Skin of body (tissue), 2 donors: ENCODE data around the gene IDUA. TPM values are rescaled to one million over a fixed set of nuclear protein-coding genes. Genes with fewer than 3 reads are reported as not detected.

Source experiments
- DNase-seq: peaks from one replicate; lab custom pipeline; 2025; lab: John Stamatoyannopoulos, UW
- total RNA-seq: library from RNA; depleted of rRNA; stranded (reverse); fragments of >200 nt; gene quantifications from one replicate; pipeline ENCODE4 v1.2.3, GENCODE V29; 2014

IDUA gene
- total RNA-seq, 1 donor from 2014 or later = 6.9 TPM

GRCh38 chr4:985123-985830 lies 1.6 kb upstream of the IDUA start:
- no peak for DNase-seq

GRCh38 chr4:986428-986878 lies 391 bp upstream of the IDUA start:
- no peak for DNase-seq

GRCh38 chr4:987624-988513 lies 1.0 kb downstream of the IDUA start:
- no peak for DNase-seq

GRCh38 chr4:988726-989721 lies 2.2 kb downstream of the IDUA start:
- no peak for DNase-seq

- DNase-seq = no peak
Observed at GRCh38 chr4:989722-990471, 3.1 kb downstream of the IDUA start.

- DNase-seq = no peak
Observed at GRCh38 chr4:990746-991367, 4.0 kb downstream of the IDUA start.

- DNase-seq = no peak
Observed at GRCh38 chr4:991451-992296, 4.8 kb downstream of the IDUA start.

GRCh38 chr4:992297-993110 lies 5.7 kb downstream of the IDUA start:
- no peak for DNase-seq

- DNase-seq = no peak
Observed at GRCh38 chr4:993111-994029, 6.5 kb downstream of the IDUA start, which contains the start of gene SLC26A1. SLC26A1 (minus strand) TSS chr4:993404; CDS start chr4:991703, 1,701 bp downstream.

GRCh38 chr4:995311-996026 lies 8.6 kb downstream of the IDUA start:
- no peak for DNase-seq

- no peak for DNase-seq
Observed at GRCh38 chr4:996030-996996, 9.5 kb downstream of the IDUA start.

- DNase-seq = no peak
Observed at GRCh38 chr4:996997-997374, 10.1 kb downstream of the IDUA start.

- no peak for DNase-seq
Observed at GRCh38 chr4:997375-998071, 10.7 kb downstream of the IDUA start.

- no peak for DNase-seq
Observed at GRCh38 chr4:998096-998691, 11.3 kb downstream of the IDUA start.
